Astrocyte (in vitro differentiated cells and primary cell): ENCODE data around the gene PACRG.

ENCODE experiments used
- CTCF ChIP-seq: IDR thresholded peaks from 2 replicates; pipeline ENCODE4 v1.5.1; 2011; ENCODE audit warnings: low read depth, mild to moderate bottlenecking, inconsistent platforms, low read length, moderate library complexity; ENCODE audit not compliant: insufficient read depth
- EZH2 ChIP-seq: IDR thresholded peaks from 2 replicates; pipeline ENCODE4 v1.6.1; 2012; ENCODE audit warnings: mild to moderate bottlenecking, low read length, inconsistent platforms; ENCODE audit not compliant: insufficient read depth

GRCh38 chr6:163159689-163160088 is 431.9 kb downstream of the PACRG start:
- TF ChIP-seq CTCF, result no peak
- no peak for TF ChIP-seq EZH2
